Neuronal stem cell (in vitro differentiated cells): ENCODE results near the gene KCNJ11.

ENCODE experiments used
- DNase-seq: peaks from one replicate; pipeline ENCODE4 v3.0.0-alpha.2; 2013; ENCODE audit warnings: low spot score
- H2AFZ ChIP-seq: one replicate; pipeline ENCODE4 v1.6.1; 2013; ENCODE audit warnings: mild to moderate bottlenecking, low read length, inconsistent platforms
- H2AK5ac ChIP-seq: 2 replicates; pipeline ENCODE4 v1.6.1; 2013; ENCODE audit warnings: low read depth, mild to moderate bottlenecking, inconsistent platforms, low read length, moderate library complexity, mixed read lengths
- H2BK120ac ChIP-seq: 2 replicates; pipeline ENCODE4 v1.6.1; 2013; ENCODE audit warnings: low read depth, mild to moderate bottlenecking, inconsistent platforms, low read length, moderate library complexity, mixed read lengths
- H2BK12ac ChIP-seq: one replicate; pipeline ENCODE4 v1.6.1; 2013; ENCODE audit warnings: low read length, inconsistent platforms
- H2BK15ac ChIP-seq: 2 replicates; pipeline ENCODE4 v1.6.1; 2013; ENCODE audit warnings: mild to moderate bottlenecking, low read length, inconsistent platforms, mixed read lengths
- H2BK5ac ChIP-seq: one replicate; pipeline ENCODE4 v1.6.1; 2013; ENCODE audit warnings: inconsistent platforms, mild to moderate bottlenecking, low read length, moderate library complexity
- H3K14ac ChIP-seq: one replicate; pipeline ENCODE4 v1.6.1; 2013; ENCODE audit warnings: low read length, inconsistent platforms
- H3K18ac ChIP-seq: 2 replicates; pipeline ENCODE4 v1.6.1; 2013; ENCODE audit warnings: low read length, inconsistent platforms
- H3K23ac ChIP-seq: 2 replicates; pipeline ENCODE4 v1.6.1; 2013; ENCODE audit warnings: low read depth, mild to moderate bottlenecking, mixed read lengths, low read length, inconsistent platforms; ENCODE audit not compliant: poor library complexity
- H3K27ac ChIP-seq: replicated peaks from 3 replicates; pipeline ENCODE4 v1.5.1; 2013; ENCODE audit warnings: low read length, inconsistent platforms
- H3K27me3 ChIP-seq, 3 experiments: 2 replicates each; pipeline ENCODE4 v1.6.1; 2013; ENCODE audit warnings: low read length in 3 of 3, mild to moderate bottlenecking in 2 of 3, inconsistent platforms in 1 of 3, low read depth in 1 of 3, mixed read lengths in 1 of 3, moderate library complexity in 1 of 3; ENCODE audit not compliant: control insufficient read depth in 3 of 3, insufficient read depth in 3 of 3
- H3K36me3 ChIP-seq, 2 donors: replicated peaks in 1 of 2; 2 replicates each; pipeline ENCODE4 v1.6.1; 2013; ENCODE audit warnings: low read length in 2 of 2; ENCODE audit not compliant: control insufficient read depth in 2 of 2, insufficient read depth in 2 of 2
- H3K4ac ChIP-seq: 2 replicates; pipeline ENCODE4 v1.6.1; 2013; ENCODE audit warnings: inconsistent platforms, mild to moderate bottlenecking, low read length, moderate library complexity
- H3K4me1 ChIP-seq, 2 donors: 1 replicate in 1 of 2; 2 replicates in 1 of 2; pipeline ENCODE4 v1.6.1; 2013; ENCODE audit warnings: low read length in 2 of 2, low read depth in 1 of 2; ENCODE audit not compliant: control insufficient read depth in 2 of 2, insufficient read depth in 1 of 2
- H3K4me2 ChIP-seq: one replicate; pipeline ENCODE4 v1.6.1; 2013; ENCODE audit warnings: mild to moderate bottlenecking, low read length, inconsistent platforms; ENCODE audit not compliant: insufficient read depth, poor library complexity, severe bottlenecking
- H3K4me3 ChIP-seq, 2 donors: 2 replicates each; pipeline ENCODE4 v1.5.1; 2013; ENCODE audit warnings: low read length in 2 of 2, mild to moderate bottlenecking in 2 of 2, inconsistent platforms in 1 of 2, moderate library complexity in 1 of 2
- H3K79me1 ChIP-seq: one replicate; pipeline ENCODE4 v1.6.1; 2013; ENCODE audit warnings: low read depth, mild to moderate bottlenecking, inconsistent platforms, low read length, moderate library complexity
- H3K9ac ChIP-seq: one replicate; pipeline ENCODE4 v1.6.1; 2013; ENCODE audit warnings: mild to moderate bottlenecking, low read depth, low read length, inconsistent platforms; ENCODE audit not compliant: poor library complexity
- H3K9me3 ChIP-seq, 2 donors: replicated peaks in 1 of 2; 2 replicates each; pipeline versions ENCODE3 to v1.6.1; 2013; ENCODE audit warnings: low read length in 2 of 2, mild to moderate bottlenecking in 2 of 2, inconsistent platforms in 1 of 2, low read depth in 1 of 2, mixed read lengths in 1 of 2, moderate library complexity in 1 of 2; ENCODE audit not compliant: control insufficient read depth in 2 of 2, insufficient read depth in 1 of 2
- H4K8ac ChIP-seq: one replicate; pipeline ENCODE4 v1.6.1; 2013; ENCODE audit warnings: low read depth, mild to moderate bottlenecking, inconsistent platforms, low read length, moderate library complexity
- H4K91ac ChIP-seq: one replicate; pipeline ENCODE4 v1.6.1; 2013; ENCODE audit warnings: low read length, low read depth, mild to moderate bottlenecking, inconsistent platforms; ENCODE audit not compliant: poor library complexity
- WGBS, 2 donors: extraction: QIAGEN DNeasy Blood & Tissue Kit; methylation state at CpG; one replicate each; pipeline ENCODE4 v1.1.7; 2013; ENCODE audit warnings: missing lambda C conversion rate in 2 of 2, mixed read lengths in 1 of 2; ENCODE audit not compliant: insufficient read length in 2 of 2, insufficient replicate concordance in 1 of 2; ENCODE audit errors: extremely low coverage in 2 of 2; 5-methylcytosine and 5-hydroxymethylcytosine counted together

The KCNJ11 gene

DNA sequence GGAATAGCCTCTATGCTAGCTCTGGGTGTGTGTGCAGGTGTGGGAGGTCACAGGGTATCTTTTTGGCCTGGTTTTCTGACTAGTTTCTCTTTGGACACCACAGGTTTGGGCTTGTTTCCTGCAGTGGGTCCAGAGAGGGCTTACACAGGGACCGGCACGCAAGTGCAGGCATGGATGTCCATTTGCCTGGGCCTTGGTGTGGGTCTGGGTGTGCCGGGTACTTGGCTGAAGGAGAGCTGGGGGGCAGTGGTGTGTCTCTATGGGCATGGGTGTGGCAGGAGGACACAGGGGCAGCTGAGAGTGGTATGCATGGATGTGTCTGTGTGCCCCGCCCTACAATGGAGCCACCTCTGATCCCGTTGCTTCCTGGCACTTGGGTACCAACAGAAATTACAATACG, 7.5 kb upstream of the KCNJ11 start:
- no peaks in the 10 kb centered on the region for H3K79me1 ChIP-seq
- H4K91ac ChIP-seq: no peak overlapping the region
- no peaks in the 10 kb centered on the region for H3K9me3 ChIP-seq
- H2BK5ac ChIP-seq: no peak overlapping the region
- no peak overlapping the region for H2AFZ ChIP-seq
- H3K4me3 ChIP-seq: no peak overlapping the region
- H3K27me3 ChIP-seq: peaks cover 0 to 45% (median 2%) of the 10 kb centered on the region in 3 experiments
- H3K27ac ChIP-seq: no peak overlapping the region
- no peaks in the 10 kb centered on the region for H3K4me1 ChIP-seq
- H3K18ac ChIP-seq: no peak overlapping the region
- no CpG with 5 or more reads among the region's 6 CpGs for WGBS, 2 donors
- peak overlapping the region; percentile 51 for H3K9ac ChIP-seq
- no peak overlapping the region for H2BK15ac ChIP-seq
- no peak overlapping the region for H3K4ac ChIP-seq
- H2BK120ac ChIP-seq: no peak overlapping the region
- H2AK5ac ChIP-seq: no peak overlapping the region
- H3K36me3 ChIP-seq: no peaks in the 10 kb centered on the region
- H3K4me2 ChIP-seq: no peak overlapping the region
- H3K14ac ChIP-seq: no peak overlapping the region
- peak overlapping the region; percentile 34 for H3K23ac ChIP-seq
- no peak overlapping the region for H4K8ac ChIP-seq
- no peak for DNase-seq
- H2BK12ac ChIP-seq: no peak overlapping the region

DNA sequence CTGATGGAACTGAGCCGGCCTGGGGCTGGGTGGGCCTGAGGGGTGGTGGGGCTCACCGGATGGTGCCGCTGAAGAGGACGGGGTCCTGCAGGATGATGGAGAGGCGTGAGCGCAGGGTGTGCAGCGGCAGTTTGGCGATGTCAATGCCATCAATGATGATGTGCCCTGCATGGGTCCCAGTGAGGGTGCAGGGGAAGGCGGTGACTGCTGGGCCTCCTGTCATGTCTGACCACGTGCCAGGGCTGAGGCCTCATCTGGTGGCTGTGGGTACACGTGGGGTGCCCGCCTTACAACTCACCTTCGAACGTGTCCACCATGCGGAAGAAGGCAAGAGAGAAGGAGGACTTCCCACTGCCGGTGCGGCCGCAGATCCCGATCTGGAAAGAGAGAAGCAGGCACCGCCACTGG, 7.1 kb upstream of the KCNJ11 start:
- WGBS, 2 donors: no CpG with 5 or more reads among the region's 20 CpGs
- no peak overlapping the region for H2BK12ac ChIP-seq
- no peak overlapping the region for H3K4me3 ChIP-seq
- H4K8ac ChIP-seq: no peak overlapping the region
- peak overlapping the region; percentile 4 for H3K14ac ChIP-seq
- H3K4me2 ChIP-seq: no peak overlapping the region
- no peak overlapping the region for H4K91ac ChIP-seq
- no peaks in the 10 kb centered on the region for H3K4me1 ChIP-seq
- H3K9ac ChIP-seq: peak overlapping the region; percentile 32
- peak overlapping the region; percentile 44 for H3K23ac ChIP-seq
- H2BK15ac ChIP-seq: no peak overlapping the region
- H3K18ac ChIP-seq: peak overlapping the region; percentile 78
- H2BK120ac ChIP-seq: no peak overlapping the region
- peak overlapping the region; percentile 90 for H2AK5ac ChIP-seq
- no peaks in the 10 kb centered on the region for H3K9me3 ChIP-seq
- no peak for DNase-seq
- peak overlapping the region; percentile 29 for H2BK5ac ChIP-seq
- peaks cover 0 to 45% (median 2%) of the 10 kb centered on the region in 3 experiments for H3K27me3 ChIP-seq
- H3K36me3 ChIP-seq: no peaks in the 10 kb centered on the region
- H3K79me1 ChIP-seq: no peaks in the 10 kb centered on the region
- H3K27ac ChIP-seq: no peak overlapping the region
- peak overlapping the region; percentile 46 for H3K4ac ChIP-seq
- H2AFZ ChIP-seq: no peak overlapping the region

DNA sequence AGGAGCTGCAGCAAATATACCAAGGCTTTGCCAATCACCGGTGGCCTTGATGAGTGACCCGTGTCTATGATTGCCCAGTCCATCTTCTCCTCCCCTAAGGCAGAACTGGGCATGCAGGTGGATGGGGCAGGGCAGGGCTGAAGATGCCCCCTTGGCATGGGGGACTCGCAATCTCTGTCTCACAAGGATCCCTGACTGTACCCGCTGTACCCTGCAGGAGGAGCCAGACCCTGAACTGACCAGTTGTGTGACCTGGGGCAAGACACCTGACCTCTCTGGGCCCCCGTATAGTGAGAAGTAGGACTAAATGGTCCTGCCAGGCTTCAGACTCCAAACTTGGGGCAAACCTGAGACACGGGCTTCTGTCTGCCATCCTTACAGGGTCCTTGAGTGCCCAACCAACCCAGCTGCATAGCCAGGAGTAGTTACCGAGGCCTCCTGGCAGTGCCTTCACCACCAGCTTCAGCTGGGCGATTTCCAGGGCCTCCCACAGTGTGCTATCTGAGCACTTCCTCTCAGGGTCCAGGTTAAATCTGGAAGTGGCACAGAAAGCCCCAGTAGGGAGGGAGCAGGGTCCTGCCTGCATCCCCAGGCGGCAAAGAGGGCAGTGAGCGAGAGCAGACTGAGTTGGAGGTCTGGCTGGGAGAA, 6.4 kb upstream of the KCNJ11 start:
- no peak for DNase-seq
- WGBS, 2 donors: no CpG with 5 or more reads among the region's 10 CpGs
- peak overlapping the region; percentile 68 for H3K18ac ChIP-seq

DNA sequence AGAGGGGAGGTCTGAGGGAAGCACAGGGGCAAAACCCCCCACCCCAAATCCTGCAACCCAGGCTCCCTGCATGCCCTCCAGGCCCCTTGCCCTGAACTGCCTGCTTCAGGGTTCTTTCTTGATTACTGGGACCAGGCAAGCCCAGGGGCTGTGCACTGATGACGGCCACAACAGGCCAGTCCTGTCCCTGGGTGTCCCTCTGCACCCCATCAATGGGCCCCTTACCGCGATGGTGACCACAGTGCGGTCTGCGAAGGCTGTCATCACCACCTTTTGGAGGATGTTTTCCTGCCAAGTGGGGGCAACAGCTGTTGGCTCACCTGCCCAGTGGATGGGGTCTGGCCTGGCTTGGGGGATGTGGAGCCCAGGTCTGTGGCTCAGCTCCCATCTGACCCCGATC, 5.0 kb upstream of the KCNJ11 start:
- DNase-seq: no peak
- WGBS, 2 donors: no CpG with 5 or more reads among the region's 6 CpGs

More for the DNA sequence above, 6.4 kb upstream of the KCNJ11 start:
- no peak overlapping the region for H2BK120ac ChIP-seq
- peak overlapping the region; percentile 77 for H2BK15ac ChIP-seq
- H3K9me3 ChIP-seq: no peaks in the 10 kb centered on the region
- no peak overlapping the region for H4K91ac ChIP-seq
- no peak overlapping the region for H4K8ac ChIP-seq
- H3K4me3 ChIP-seq: no peak overlapping the region
- no peaks in the 10 kb centered on the region for H3K79me1 ChIP-seq
- no peaks in the 10 kb centered on the region for H3K36me3 ChIP-seq
- H2AFZ ChIP-seq: no peak overlapping the region
- H2BK12ac ChIP-seq: no peak overlapping the region
- peak overlapping the region; percentile 32 for H3K9ac ChIP-seq
- H2BK5ac ChIP-seq: peak overlapping the region; percentile 29
- peaks cover 2% of the 10 kb centered on the region in 2 donors for H3K4me1 ChIP-seq
- H3K27me3 ChIP-seq: peaks cover 0 to 46% (median 2%) of the 10 kb centered on the region in 3 experiments
- H3K27ac ChIP-seq: no peak overlapping the region
- no peak overlapping the region for H3K4ac ChIP-seq
- H3K4me2 ChIP-seq: no peak overlapping the region
- H3K23ac ChIP-seq: peak overlapping the region; percentile 2
- no peak overlapping the region for H3K14ac ChIP-seq
- peak overlapping the region; percentile 90 for H2AK5ac ChIP-seq

More for the DNA sequence above, 5.0 kb upstream of the KCNJ11 start:
- H3K27me3 ChIP-seq: peaks cover 0 to 43% (median 5%) of the 10 kb centered on the region in 3 experiments
- peak overlapping the region; percentile 94 for H2BK15ac ChIP-seq
- no peak overlapping the region for H3K4ac ChIP-seq
- H3K23ac ChIP-seq: peak overlapping the region; percentile 63
- H4K8ac ChIP-seq: no peak overlapping the region
- no peak overlapping the region for H2BK5ac ChIP-seq
- H3K36me3 ChIP-seq: no peaks in the 10 kb centered on the region
- H3K4me3 ChIP-seq: no peak overlapping the region
- H3K4me2 ChIP-seq: no peak overlapping the region
- peak overlapping the region; percentile 52 for H3K18ac ChIP-seq
- no peak overlapping the region for H2BK120ac ChIP-seq
- H2AK5ac ChIP-seq: peak overlapping the region; percentile 20
- no peaks in the 10 kb centered on the region for H3K9me3 ChIP-seq
- no peak overlapping the region for H3K27ac ChIP-seq
- peak overlapping the region; percentile 87 for H2BK12ac ChIP-seq
- H2AFZ ChIP-seq: no peak overlapping the region
- peak overlapping the region; percentile 20 for H4K91ac ChIP-seq
- H3K4me1 ChIP-seq: peaks cover 2 to 5% of the 10 kb centered on the region in 2 donors
- H3K14ac ChIP-seq: no peak overlapping the region
- no peaks in the 10 kb centered on the region for H3K79me1 ChIP-seq
- no peak overlapping the region for H3K9ac ChIP-seq
